Heart right ventricle (tissue), 16 donors: ENCODE measurements around the gene NWD2. TPM values are rescaled to one million over a fixed set of nuclear protein-coding genes. Genes with fewer than 3 reads are reported as not detected.

Experiments used
- ATAC-seq, 8 donors: fragments of 200-7000 bp; cut with Tn5 transposase; one replicate each; pipeline ENCODE4 v1.9.1; 2020; ENCODE audit warnings: mild to moderate bottlenecking in 8 of 8, moderate library complexity in 8 of 8, moderate number of reproducible peaks in 1 of 8
- DNase-seq, 2 donors: peaks; one replicate each; pipeline ENCODE4 v3.0.0-alpha.2; 2020
- H3K27ac ChIP-seq, 10 donors: fragments of 200-600 bp; sonication (generic) in 2 of 10; one replicate each; pipeline versions ENCODE4 v1.5.0 to v1.8.0; 2020 to 2022; ENCODE audit warnings: mild to moderate bottlenecking in 3 of 10
- H3K27me3 ChIP-seq, 7 donors: fragments of 200-600 bp; one replicate each; pipeline ENCODE4 v1.8.0; 2021 to 2022; ENCODE audit warnings: mild to moderate bottlenecking in 2 of 7
- H3K36me3 ChIP-seq, 9 donors: fragments of 200-600 bp; sonication (generic) in 1 of 9; one replicate each; pipeline versions ENCODE4 v1.5.0 to v1.8.0; 2020 to 2022; ENCODE audit warnings: mild to moderate bottlenecking in 2 of 9
- H3K4me1 ChIP-seq, 9 donors: fragments of 200-600 bp; sonication (generic) in 1 of 9; one replicate each; pipeline versions ENCODE4 v1.5.0 to v1.8.0; 2020 to 2022; ENCODE audit warnings: mild to moderate bottlenecking in 4 of 9
- H3K4me3 ChIP-seq, 10 donors: fragments of 200-600 bp; sonication (generic) in 2 of 10; one replicate each; pipeline versions ENCODE4 v1.5.0 to v1.8.0; 2020 to 2022; ENCODE audit warnings: mild to moderate bottlenecking in 7 of 10, moderate library complexity in 2 of 10
- H3K9me3 ChIP-seq, 11 donors: fragments of 200-600 bp in 10 of 11; sonication (generic) in 2 of 11; one replicate each; pipeline versions ENCODE4 v1.5.0 to v1.8.0; 2013 to 2022; ENCODE audit warnings: mild to moderate bottlenecking in 2 of 11, control low read depth in 1 of 11, moderate library complexity in 1 of 11
- CTCF ChIP-seq, 9 donors: fragments of 200-600 bp; sonication (generic) in 2 of 9; IDR thresholded peaks; one replicate each; pipeline versions ENCODE4 v1.5.0 to v1.8.0; 2021 to 2022; ENCODE audit warnings: antibody characterized with exemption in 9 of 9, mild to moderate bottlenecking in 5 of 9, moderate library complexity in 1 of 9
- WGBS, 2 donors: extraction: QIAGEN DNeasy Blood & Tissue Kit; methylation state at CpG; one replicate each; pipeline ENCODE4 v1.1.7; 2013; ENCODE audit warnings: inconsistent platforms in 1 of 2; 5-methylcytosine and 5-hydroxymethylcytosine counted together
- intact Hi-C, 10 donors: fragments of 100-400 bp; cut with DNase I; formaldehyde crosslinking; loops; one replicate each; pipeline versions ENCODE4 v1.11.1 to v1.14.2; 2022
- polyA plus RNA-seq, 2 donors: library from polyadenylated mRNA; stranded (reverse); fragments of 200-250 nt; gene quantifications; one replicate each; pipeline ENCODE4 v1.2.3, GENCODE V29; 2013
- total RNA-seq, 10 donors: library from RNA; stranded (reverse); fragmentation: NEBNext Ultra II Directional in 3 of 10; extraction: Animal tissue kit (Norgen Biotek cat#: 25700) in 3 of 10; gene quantifications; one replicate each; pipeline versions ENCODE4 v1.2.1 to v1.2.4, GENCODE V29; 2021 to 2023
- donor health status: Arrhythmogenic right ventricular cardiomyopathy.
- donor health status: ischemic (EF 13 %, LVEDD 7.1; RV severe dilation, severe dysfunction).
- donor health status: healthy with polysubstance abuse.
- donor health status: DM: no; HTN: yes; CAD: no.
- donor health status: DM: no; HTN: no; CAD: no.
- donor health status: ischemic (EF 25% LVEDD 6.9; RV normal size, moderate dysfunction).
- donor health status: ischemic (EF 25% LVEDD 5.7; RV mildly dilated, moderate dysfunction).
- donor health status: healthy.
- donor health status: DM: yes; HTN: yes; CAD: no.
- donor health status: Ischemic cardiomyopathy.
- donor health status: ischemic (EF 35%, LVEDD 5.7; RV mildly dilated, moderate dysfunction).
- donor health status: nonischemic (EF 11% LVEDD 7.7; RV severe dilation, severe dysfunction).
- donor health status: DM: yes; HTN: yes; CAD: no.
- donor health status: PGD.
- donor health status: ischemic (EF 29% LVEDD 5.4; RV normal size, mild dysfunction).
- donor health status: nonischemic (EF 23%, LVEDD 6.1; RV moderate dilation, normal function).

NWD2 gene
- total and polyA plus RNA-seq, 12 donors: 0.02 to 0.37 (median 0.04) TPM; not detected in 7

DNA sequence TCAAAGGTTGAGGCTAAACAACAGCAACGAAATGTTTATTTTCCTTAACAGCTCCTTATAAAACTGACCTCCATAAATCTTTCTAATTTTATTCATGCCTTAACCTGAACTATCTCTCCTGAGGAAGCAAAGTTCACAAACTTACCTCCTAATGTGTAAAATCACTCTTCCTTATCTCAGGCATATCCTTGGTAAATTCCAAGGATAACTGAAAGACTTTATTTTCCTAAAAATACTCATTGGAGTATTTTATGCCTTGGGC, 197.4 kb downstream of the NWD2 start:
- Histone ChIP-seq H3K4me3 (no peak overlapping the region), H3K27ac (no peak overlapping the region), H3K36me3 (no peaks in the 10 kb centered on the region), H3K9me3 (no peaks in the 10 kb centered on the region), H3K4me1 (no peaks in the 10 kb centered on the region), H3K27me3 (peaks cover 0 to 32% (median 26%) of the 10 kb centered on the region in 7 donors)
- no peak for ATAC-seq
- 54% methylated on average over 1 of the region's 1 CpG for WGBS, 2 donors
- DNase-seq: no peak
- TF ChIP-seq CTCF (IDR thresholded peaks at IDR 0.05): no peak
- intact Hi-C loops: no loop called here

DNA sequence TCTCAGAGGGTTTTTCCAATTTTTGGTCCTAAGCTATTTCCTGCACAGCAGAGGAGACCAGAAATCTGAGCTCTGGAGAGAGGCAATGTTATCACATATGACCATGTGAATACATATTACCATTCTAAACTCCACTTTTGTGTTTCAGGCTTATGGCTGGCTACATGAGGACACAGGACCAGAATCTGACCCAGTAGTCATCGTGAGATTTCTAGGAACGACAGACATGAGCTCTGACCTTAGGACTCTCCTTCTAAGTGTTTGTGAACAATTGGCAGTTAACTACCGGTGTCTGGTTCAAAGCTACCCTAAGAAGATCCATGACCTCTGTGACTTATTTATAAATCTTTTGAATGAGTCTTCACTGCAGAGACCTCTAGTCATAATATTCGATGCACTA, 198.6 kb downstream of the NWD2 start:
- no peak overlapping the region for H3K4me3 ChIP-seq
- no peak overlapping the region for H3K27ac ChIP-seq
- no peak for TF ChIP-seq CTCF (IDR thresholded peaks at IDR 0.05)
- H3K9me3 ChIP-seq: no peaks in the 10 kb centered on the region
- H3K36me3 ChIP-seq: no peaks in the 10 kb centered on the region
- ATAC-seq (no peak), DNase-seq (no peak)
- H3K27me3 ChIP-seq: peaks cover 0 to 43% (median 30%) of the 10 kb centered on the region in 7 donors
- intact Hi-C loops: no loop called here
- H3K4me1 ChIP-seq: no peaks in the 10 kb centered on the region
- WGBS, 2 donors: 80 to 84% methylated on average over 4 of the region's 4 CpGs

DNA sequence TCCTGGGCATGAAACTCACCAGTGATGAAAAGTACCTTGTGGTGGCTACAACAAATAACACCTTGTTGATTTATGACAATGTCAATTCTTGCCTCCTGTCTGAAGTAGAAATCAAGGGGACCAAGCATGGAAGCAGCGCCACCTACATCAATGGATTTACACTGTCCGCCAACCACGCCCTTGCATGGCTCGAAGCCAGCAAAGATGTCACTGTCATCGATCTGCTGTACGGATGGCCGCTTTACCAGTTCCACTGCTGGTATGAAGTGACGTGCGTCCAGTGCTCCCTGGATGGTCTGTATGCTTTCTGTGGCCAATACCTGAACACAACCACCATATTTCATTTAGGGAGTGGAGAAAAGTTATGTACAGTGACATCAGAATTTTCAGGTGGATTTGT, 200.5 kb downstream of the NWD2 start:
- peaks cover 0 to 59% (median 39%) of the 10 kb centered on the region in 7 donors for H3K27me3 ChIP-seq

DNA sequence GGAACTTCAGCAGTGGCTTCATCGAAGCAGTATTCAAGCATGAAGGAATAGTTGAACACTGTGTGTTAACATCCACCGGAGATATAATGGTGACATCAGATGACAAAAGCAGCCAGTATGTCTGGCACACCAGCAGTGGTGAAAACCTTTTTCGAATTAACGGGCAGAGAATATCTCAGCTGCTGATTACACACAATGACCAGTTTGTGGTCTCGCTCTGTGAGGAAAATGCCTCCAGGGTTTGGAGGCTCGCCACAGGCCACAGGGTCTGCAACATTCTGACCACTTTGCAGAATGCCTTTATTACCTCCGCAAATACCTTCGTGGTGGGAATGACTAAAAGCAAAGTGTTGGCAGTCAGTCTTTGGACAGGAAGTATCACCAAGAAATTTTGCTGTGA, 201.5 kb downstream of the NWD2 start:
- DNase-seq (no peak), ATAC-seq (no peak)
- Histone ChIP-seq H3K9me3 (no peaks in the 10 kb centered on the region), H3K4me1 (no peaks in the 10 kb centered on the region), H3K4me3 (no peak overlapping the region), H3K27me3 (peaks cover 0 to 68% (median 44%) of the 10 kb centered on the region in 7 donors), H3K36me3 (no peaks in the 10 kb centered on the region), H3K27ac (no peak overlapping the region)
- no peak for TF ChIP-seq CTCF (IDR thresholded peaks at IDR 0.05)
- 64 to 67% methylated on average over 8 of the region's 8 CpGs for WGBS, 2 donors
- intact Hi-C loops: no loop called here

More for the DNA sequence above, 200.5 kb downstream of the NWD2 start:
- Histone ChIP-seq H3K27ac (no peak overlapping the region), H3K9me3 (no peaks in the 10 kb centered on the region), H3K36me3 (no peaks in the 10 kb centered on the region), H3K4me3 (no peak overlapping the region), H3K4me1 (no peaks in the 10 kb centered on the region)
- WGBS, 2 donors: 96 to 98% methylated on average over 9 of the region's 9 CpGs
- DNase-seq (no peak), ATAC-seq (no peak)
- no peak for TF ChIP-seq CTCF (IDR thresholded peaks at IDR 0.05)
- intact Hi-C loops: no loop called here

GRCh38 chr4:37447886-37448285, 203.3 kb downstream of the NWD2 start:
- Histone ChIP-seq H3K4me3 (no peak overlapping the region), H3K9me3 (no peaks in the 10 kb centered on the region), H3K36me3 (no peaks in the 10 kb centered on the region), H3K27ac (no peak overlapping the region), H3K4me1 (peaks cover 0 to under 1% (median 0%) of the 10 kb centered on the region in 9 donors), H3K27me3 (peaks cover 0 to 84% (median 61%) of the 10 kb centered on the region in 7 donors)
- 76 to 78% methylated on average over 3 of the region's 3 CpGs for WGBS, 2 donors
- TF ChIP-seq CTCF (IDR thresholded peaks at IDR 0.05): no peak
- ATAC-seq (no peak), DNase-seq (no peak)
- intact Hi-C loops: no loop called here
